C4-2B (cell line): ENCODE measurements around the gene PIGR.

Experiments used
- ZFX ChIP-seq: fragments of 450-650 bp; IDR thresholded peaks from 2 replicates; pipeline ENCODE4 v1.6.1; 2017
- TF ChIP-seq, protein P1 (sequence below): fragments of 450-650 bp; conservative IDR thresholded peaks from 2 replicates; pipeline ENCODE4 v1.5.1; 2017; ENCODE audit warnings: mild to moderate bottlenecking

- TF ChIP-seq, protein P1, sequence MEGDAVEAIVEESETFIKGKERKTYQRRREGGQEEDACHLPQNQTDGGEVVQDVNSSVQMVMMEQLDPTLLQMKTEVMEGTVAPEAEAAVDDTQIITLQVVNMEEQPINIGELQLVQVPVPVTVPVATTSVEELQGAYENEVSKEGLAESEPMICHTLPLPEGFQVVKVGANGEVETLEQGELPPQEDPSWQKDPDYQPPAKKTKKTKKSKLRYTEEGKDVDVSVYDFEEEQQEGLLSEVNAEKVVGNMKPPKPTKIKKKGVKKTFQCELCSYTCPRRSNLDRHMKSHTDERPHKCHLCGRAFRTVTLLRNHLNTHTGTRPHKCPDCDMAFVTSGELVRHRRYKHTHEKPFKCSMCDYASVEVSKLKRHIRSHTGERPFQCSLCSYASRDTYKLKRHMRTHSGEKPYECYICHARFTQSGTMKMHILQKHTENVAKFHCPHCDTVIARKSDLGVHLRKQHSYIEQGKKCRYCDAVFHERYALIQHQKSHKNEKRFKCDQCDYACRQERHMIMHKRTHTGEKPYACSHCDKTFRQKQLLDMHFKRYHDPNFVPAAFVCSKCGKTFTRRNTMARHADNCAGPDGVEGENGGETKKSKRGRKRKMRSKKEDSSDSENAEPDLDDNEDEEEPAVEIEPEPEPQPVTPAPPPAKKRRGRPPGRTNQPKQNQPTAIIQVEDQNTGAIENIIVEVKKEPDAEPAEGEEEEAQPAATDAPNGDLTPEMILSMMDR: no peak
- no peak for TF ChIP-seq ZFX
Observed at GRCh38 chr1:206947255-206947654, 989 bp upstream of the PIGR start.
